ENCODE measurements around the gene MYD88.

The MYD88 gene

GRCh38 chr3:38138349-38139190, at the start of gene MYD88:
Gene MYD88, plus strand, starts transcription at chr3:38138661. Its CDS starts 40 bp downstream, at chr3:38138701.
- DNase-seq (ENCODE audit: extremely low read depth, low read depth): no peak
- TF ChIP-seq, protein P1, sequence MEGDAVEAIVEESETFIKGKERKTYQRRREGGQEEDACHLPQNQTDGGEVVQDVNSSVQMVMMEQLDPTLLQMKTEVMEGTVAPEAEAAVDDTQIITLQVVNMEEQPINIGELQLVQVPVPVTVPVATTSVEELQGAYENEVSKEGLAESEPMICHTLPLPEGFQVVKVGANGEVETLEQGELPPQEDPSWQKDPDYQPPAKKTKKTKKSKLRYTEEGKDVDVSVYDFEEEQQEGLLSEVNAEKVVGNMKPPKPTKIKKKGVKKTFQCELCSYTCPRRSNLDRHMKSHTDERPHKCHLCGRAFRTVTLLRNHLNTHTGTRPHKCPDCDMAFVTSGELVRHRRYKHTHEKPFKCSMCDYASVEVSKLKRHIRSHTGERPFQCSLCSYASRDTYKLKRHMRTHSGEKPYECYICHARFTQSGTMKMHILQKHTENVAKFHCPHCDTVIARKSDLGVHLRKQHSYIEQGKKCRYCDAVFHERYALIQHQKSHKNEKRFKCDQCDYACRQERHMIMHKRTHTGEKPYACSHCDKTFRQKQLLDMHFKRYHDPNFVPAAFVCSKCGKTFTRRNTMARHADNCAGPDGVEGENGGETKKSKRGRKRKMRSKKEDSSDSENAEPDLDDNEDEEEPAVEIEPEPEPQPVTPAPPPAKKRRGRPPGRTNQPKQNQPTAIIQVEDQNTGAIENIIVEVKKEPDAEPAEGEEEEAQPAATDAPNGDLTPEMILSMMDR (IDR thresholded peaks at IDR 0.05; ENCODE audit: low read depth, low read length): no peak; the same call in 1 of the 2 replicates

DNA sequence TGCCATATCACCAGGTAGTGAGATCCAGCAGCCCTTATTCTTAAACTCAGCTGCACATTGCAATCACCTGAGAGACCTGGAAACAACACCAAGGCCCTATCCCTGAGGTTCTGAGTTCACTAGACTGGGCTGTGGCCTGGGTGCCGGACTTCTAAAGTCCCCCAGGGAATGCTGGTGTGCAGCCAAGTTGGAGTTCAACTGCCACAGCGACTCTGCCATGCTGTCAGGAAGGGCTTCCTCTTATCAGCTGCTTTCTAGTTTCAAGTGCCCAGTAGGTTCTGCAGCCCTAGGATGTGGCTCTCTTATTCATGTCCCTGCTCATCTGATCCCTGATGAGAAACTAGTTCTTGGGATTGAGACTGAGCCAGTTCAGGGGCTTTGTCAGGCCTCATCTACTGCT, 49.3 kb upstream of the MYD88 start:
- DNase-seq (ENCODE audit: extremely low read depth, low read depth): no peak
- TF ChIP-seq, protein P1 (IDR thresholded peaks at IDR 0.05; ENCODE audit: low read depth, low read length): no peak

- TF ChIP-seq, protein P1 (IDR thresholded peaks at IDR 0.05; ENCODE audit: low read depth, low read length): no peak
- DNase-seq (ENCODE audit: extremely low read depth, low read depth): no peak
Observed at GRCh38 chr3:38090453-38090852, 48.0 kb upstream of the MYD88 start.

- DNase-seq (ENCODE audit: extremely low read depth, low read depth): no peak
- TF ChIP-seq, protein P1 (IDR thresholded peaks at IDR 0.05; ENCODE audit: low read depth, low read length): no peak
Observed at GRCh38 chr3:38094999-38095398, 43.5 kb upstream of the MYD88 start.

GRCh38 chr3:38095669-38096483, 42.6 kb upstream of the MYD88 start:
- TF ChIP-seq, protein P1 (IDR thresholded peaks at IDR 0.05; ENCODE audit: low read depth, low read length): no peak
- DNase-seq (ENCODE audit: extremely low read depth, low read depth): no peak

- DNase-seq (ENCODE audit: extremely low read depth, low read depth): no peak
- TF ChIP-seq, protein P1 (IDR thresholded peaks at IDR 0.05; ENCODE audit: low read depth, low read length): no peak
Observed at GRCh38 chr3:38097446-38098375, 40.8 kb upstream of the MYD88 start.
